Measurements from ENCODE around the gene CREB5. TPM values are rescaled to one million over a fixed set of nuclear protein-coding genes. Genes with fewer than 3 reads are reported as not detected.

The CREB5 gene
- total RNA-seq, 1 donor from 2014 or later, result 52.2 TPM

DNA sequence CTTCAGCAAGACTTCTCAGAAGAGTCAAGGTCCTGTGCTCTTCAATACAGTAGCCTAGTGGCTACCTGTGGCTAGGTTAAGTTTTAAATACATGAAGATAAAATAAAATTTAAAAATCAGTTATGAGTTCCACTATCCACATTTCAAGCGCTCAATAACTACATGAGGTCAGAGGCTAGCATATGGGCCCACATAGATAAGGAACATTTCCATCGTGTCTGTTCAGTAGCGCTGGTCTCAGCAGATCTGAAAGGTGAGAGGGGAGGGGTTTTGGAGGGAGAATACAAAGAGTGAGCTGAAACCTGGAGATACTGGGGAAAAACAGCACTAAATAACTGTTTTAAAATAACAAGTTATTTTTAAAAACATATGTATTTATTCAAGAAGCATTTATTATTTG lies 326.8 kb downstream of the CREB5 start:
- peaks cover 0 to 3% (median 0%) of the 10 kb centered on the region in 3 donors for H3K4me1 ChIP-seq (ENCODE audit: control insufficient read depth in 3 of 3, insufficient read depth in 3 of 3, low read length in 3 of 3)
- no peak overlapping the region for H3K4me3 ChIP-seq (ENCODE audit: low read length in 3 of 3)
- no peaks in the 10 kb centered on the region for H3K9me3 ChIP-seq (ENCODE audit: control insufficient read depth in 3 of 3, low read length in 3 of 3)
- no peaks in the 10 kb centered on the region for H3K36me3 ChIP-seq (ENCODE audit: control insufficient read depth in 3 of 3, insufficient read depth in 3 of 3, low read length in 3 of 3)
- H3K27me3 ChIP-seq (ENCODE audit: control insufficient read depth in 3 of 3, insufficient read depth in 3 of 3, low read length in 3 of 3), result no peaks in the 10 kb centered on the region
- H3K27ac ChIP-seq (ENCODE audit: low read depth, low read length), result no peak overlapping the region
- no peak overlapping the region for H3K9ac ChIP-seq (ENCODE audit: low read depth in 1 of 3, low read length in 3 of 3)

DNA sequence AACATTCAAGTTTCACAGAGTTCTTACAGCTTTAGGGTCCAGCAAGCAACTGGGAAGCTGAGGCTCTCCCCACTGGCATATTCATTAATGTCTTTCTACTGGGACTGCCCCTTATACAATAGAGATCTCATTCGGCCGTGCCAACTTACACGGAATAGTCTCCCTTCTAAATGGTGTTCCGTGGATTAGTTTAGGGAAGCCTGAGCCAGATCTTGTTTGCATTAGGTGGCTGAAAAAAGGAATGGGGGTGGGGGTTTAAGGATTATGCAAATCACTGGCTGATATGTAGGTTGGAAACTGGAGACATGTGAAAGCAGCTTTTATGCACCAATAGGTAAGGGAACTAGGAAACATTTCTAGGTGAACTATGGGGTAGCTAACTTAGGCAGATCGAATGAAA lies 327.5 kb downstream of the CREB5 start:
- H3K9ac ChIP-seq (ENCODE audit: low read depth in 1 of 3, low read length in 3 of 3), result no peak overlapping the region
- H3K9me3 ChIP-seq (ENCODE audit: control insufficient read depth in 3 of 3, low read length in 3 of 3), result no peaks in the 10 kb centered on the region
- H3K4me3 ChIP-seq (ENCODE audit: low read length in 3 of 3), result no peak overlapping the region
- H3K36me3 ChIP-seq (ENCODE audit: control insufficient read depth in 3 of 3, insufficient read depth in 3 of 3, low read length in 3 of 3), result no peaks in the 10 kb centered on the region
- H3K27me3 ChIP-seq (ENCODE audit: control insufficient read depth in 3 of 3, insufficient read depth in 3 of 3, low read length in 3 of 3), result no peaks in the 10 kb centered on the region
- peaks cover 1 to 5% (median 1%) of the 10 kb centered on the region in 3 donors for H3K4me1 ChIP-seq (ENCODE audit: control insufficient read depth in 3 of 3, insufficient read depth in 3 of 3, low read length in 3 of 3)
- no peak overlapping the region for H3K27ac ChIP-seq (ENCODE audit: low read depth, low read length)

- H3K27ac ChIP-seq (ENCODE audit: low read depth, low read length), result peak overlapping the region; percentile 75
- no peaks in the 10 kb centered on the region for H3K27me3 ChIP-seq (ENCODE audit: control insufficient read depth in 3 of 3, insufficient read depth in 3 of 3, low read length in 3 of 3)
- H3K9me3 ChIP-seq (ENCODE audit: control insufficient read depth in 3 of 3, low read length in 3 of 3), result no peaks in the 10 kb centered on the region
- peak overlapping the region in 2 of 3 donors; percentile 11 to 47 for H3K4me3 ChIP-seq (ENCODE audit: low read length in 3 of 3)
- peaks cover 28 to 35% (median 33%) of the 10 kb centered on the region in 3 donors for H3K4me1 ChIP-seq (ENCODE audit: control insufficient read depth in 3 of 3, insufficient read depth in 3 of 3, low read length in 3 of 3)
- peak overlapping the region in 2 of 3 donors; percentile 14 to 70 for H3K9ac ChIP-seq (ENCODE audit: low read depth in 1 of 3, low read length in 3 of 3)
- H3K36me3 ChIP-seq (ENCODE audit: control insufficient read depth in 3 of 3, insufficient read depth in 3 of 3, low read length in 3 of 3), result no peaks in the 10 kb centered on the region
Observed at GRCh38 chr7:28744951-28745350, 332.6 kb downstream of the CREB5 start.

- Histone ChIP-seq H3K9me3 (ENCODE audit: control insufficient read depth in 3 of 3, low read length in 3 of 3) (no peaks in the 10 kb centered on the region), H3K4me3 (ENCODE audit: low read length in 3 of 3) (peak overlapping the region; percentile 16 to 57 (median 17)), H3K27me3 (ENCODE audit: control insufficient read depth in 3 of 3, insufficient read depth in 3 of 3, low read length in 3 of 3) (no peaks in the 10 kb centered on the region), H3K27ac (ENCODE audit: low read depth, low read length) (peak overlapping the region; percentile 75), H3K4me1 (ENCODE audit: control insufficient read depth in 3 of 3, insufficient read depth in 3 of 3, low read length in 3 of 3) (peaks cover 28 to 35% (median 33%) of the 10 kb centered on the region in 3 donors), H3K9ac (ENCODE audit: low read depth in 1 of 3, low read length in 3 of 3) (peak overlapping the region; percentile 34 to 73 (median 70)), H3K36me3 (ENCODE audit: control insufficient read depth in 3 of 3, insufficient read depth in 3 of 3, low read length in 3 of 3) (no peaks in the 10 kb centered on the region)
Observed at GRCh38 chr7:28745351-28745750, 333.0 kb downstream of the CREB5 start.

DNA sequence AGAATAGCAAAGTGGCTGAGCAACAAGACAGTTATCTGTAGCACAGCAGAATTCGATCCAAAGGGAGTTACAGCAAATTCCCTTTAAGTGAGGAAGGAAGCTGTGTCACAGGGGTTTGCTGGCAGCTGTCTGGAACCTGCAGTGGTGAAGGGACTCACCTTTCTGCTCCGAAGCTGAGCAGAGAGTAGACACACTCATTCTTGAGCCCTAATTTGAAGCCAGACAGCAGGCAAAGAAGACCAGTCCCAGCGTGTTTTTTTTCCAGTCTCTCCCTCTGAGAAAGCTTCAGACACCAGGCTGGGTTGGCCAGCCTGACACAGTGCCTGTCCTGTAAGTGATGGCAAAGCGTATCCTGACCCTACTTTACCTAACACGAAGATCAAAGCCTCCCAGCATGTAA lies 335.1 kb downstream of the CREB5 start:
- H3K4me1 ChIP-seq (ENCODE audit: control insufficient read depth in 3 of 3, insufficient read depth in 3 of 3, low read length in 3 of 3), result peaks cover 28 to 35% (median 33%) of the 10 kb centered on the region in 3 donors
- H3K27ac ChIP-seq (ENCODE audit: low read depth, low read length), result no peak overlapping the region
- no peaks in the 10 kb centered on the region for H3K9me3 ChIP-seq (ENCODE audit: control insufficient read depth in 3 of 3, low read length in 3 of 3)
- H3K4me3 ChIP-seq (ENCODE audit: low read length in 3 of 3), result no peak overlapping the region
- H3K36me3 ChIP-seq (ENCODE audit: control insufficient read depth in 3 of 3, insufficient read depth in 3 of 3, low read length in 3 of 3), result no peaks in the 10 kb centered on the region
- H3K9ac ChIP-seq (ENCODE audit: low read depth in 1 of 3, low read length in 3 of 3), result no peak overlapping the region
- H3K27me3 ChIP-seq (ENCODE audit: control insufficient read depth in 3 of 3, insufficient read depth in 3 of 3, low read length in 3 of 3), result no peaks in the 10 kb centered on the region

DNA sequence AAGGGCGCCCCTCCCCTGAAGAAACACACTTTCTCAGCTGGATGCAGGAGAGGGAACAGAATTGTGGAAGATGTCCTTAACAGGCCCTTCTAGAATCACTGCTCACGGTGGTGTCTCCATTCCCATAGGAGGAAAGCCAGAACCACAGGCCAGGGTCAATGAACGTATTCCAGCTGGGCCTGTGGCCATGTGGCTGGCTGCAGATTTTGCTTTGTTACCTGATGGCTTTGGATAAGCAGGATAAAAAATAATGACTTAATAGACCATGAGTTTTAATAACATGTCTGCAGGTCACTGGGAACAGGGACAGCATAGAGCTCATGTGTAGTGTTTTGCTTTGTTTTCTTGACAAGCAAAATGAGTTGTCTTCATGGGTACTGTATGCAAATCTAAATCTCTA lies 335.5 kb downstream of the CREB5 start:
- H3K9me3 ChIP-seq (ENCODE audit: control insufficient read depth in 3 of 3, low read length in 3 of 3), result no peaks in the 10 kb centered on the region
- H3K27ac ChIP-seq (ENCODE audit: low read depth, low read length), result no peak overlapping the region
- no peak overlapping the region for H3K9ac ChIP-seq (ENCODE audit: low read depth in 1 of 3, low read length in 3 of 3)
- no peaks in the 10 kb centered on the region for H3K27me3 ChIP-seq (ENCODE audit: control insufficient read depth in 3 of 3, insufficient read depth in 3 of 3, low read length in 3 of 3)
- H3K4me3 ChIP-seq (ENCODE audit: low read length in 3 of 3), result no peak overlapping the region
- peaks cover 28 to 35% (median 33%) of the 10 kb centered on the region in 3 donors for H3K4me1 ChIP-seq (ENCODE audit: control insufficient read depth in 3 of 3, insufficient read depth in 3 of 3, low read length in 3 of 3)
- H3K36me3 ChIP-seq (ENCODE audit: control insufficient read depth in 3 of 3, insufficient read depth in 3 of 3, low read length in 3 of 3), result no peaks in the 10 kb centered on the region

DNA sequence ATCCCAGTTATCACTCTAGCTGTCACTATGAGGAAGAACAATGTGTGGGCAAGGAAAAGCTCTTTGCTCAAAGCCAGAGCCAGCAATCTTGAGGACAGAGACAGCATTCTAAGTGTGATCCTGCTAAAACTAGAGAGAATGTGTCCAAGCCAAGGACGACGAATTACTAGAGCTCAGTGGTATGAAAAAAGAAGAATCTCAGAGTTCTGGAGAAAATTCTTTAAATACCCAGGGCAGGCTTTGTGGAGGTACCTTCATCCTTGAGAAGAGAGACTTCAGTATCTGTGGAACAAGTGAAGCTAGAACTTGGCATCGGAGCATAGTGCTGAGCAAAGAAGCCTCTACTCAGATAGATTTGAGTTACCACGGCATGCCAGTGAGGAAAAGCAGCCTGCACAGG lies 336.0 kb downstream of the CREB5 start:
- Histone ChIP-seq H3K4me1 (ENCODE audit: control insufficient read depth in 3 of 3, insufficient read depth in 3 of 3, low read length in 3 of 3) (peaks cover 28 to 35% (median 33%) of the 10 kb centered on the region in 3 donors), H3K4me3 (ENCODE audit: low read length in 3 of 3) (no peak overlapping the region), H3K36me3 (ENCODE audit: control insufficient read depth in 3 of 3, insufficient read depth in 3 of 3, low read length in 3 of 3) (no peaks in the 10 kb centered on the region), H3K9ac (ENCODE audit: low read depth in 1 of 3, low read length in 3 of 3) (no peak overlapping the region), H3K27ac (ENCODE audit: low read depth, low read length) (no peak overlapping the region), H3K27me3 (ENCODE audit: control insufficient read depth in 3 of 3, insufficient read depth in 3 of 3, low read length in 3 of 3) (no peaks in the 10 kb centered on the region), H3K9me3 (ENCODE audit: control insufficient read depth in 3 of 3, low read length in 3 of 3) (no peaks in the 10 kb centered on the region)

DNA sequence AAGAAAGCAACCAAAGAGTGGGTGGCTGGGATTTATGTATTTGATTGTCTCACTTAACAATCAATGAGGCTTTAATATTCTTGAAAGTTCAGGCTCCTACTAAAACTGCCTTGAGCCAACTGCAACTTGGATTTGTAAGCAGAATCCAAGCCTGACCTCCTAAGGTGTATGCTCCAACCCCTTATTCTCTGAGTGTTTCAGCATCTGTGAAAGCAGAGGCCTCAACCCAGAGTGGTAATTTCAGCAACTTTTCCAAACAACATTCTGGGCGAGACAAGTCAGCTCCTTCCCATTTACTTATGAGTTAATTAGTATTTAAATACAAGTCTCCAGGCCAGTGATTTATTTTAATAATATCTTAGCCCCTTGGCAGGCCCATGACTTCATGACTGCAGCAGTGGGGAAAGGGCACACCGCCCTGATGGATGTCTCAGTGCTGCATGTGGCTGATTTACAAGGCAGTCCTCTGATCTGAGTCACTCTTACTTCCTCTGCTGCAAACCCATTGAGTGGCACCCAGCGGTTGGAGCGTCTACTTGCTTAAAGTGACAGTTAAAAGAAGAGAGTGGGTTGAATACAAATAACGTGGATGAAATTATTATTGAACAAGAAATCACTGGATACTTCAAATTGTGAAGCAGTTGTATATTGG lies 336.7 kb downstream of the CREB5 start:
- Histone ChIP-seq H3K4me1 (ENCODE audit: control insufficient read depth in 3 of 3, insufficient read depth in 3 of 3, low read length in 3 of 3) (peaks cover 28 to 35% (median 33%) of the 10 kb centered on the region in 3 donors), H3K36me3 (ENCODE audit: control insufficient read depth in 3 of 3, insufficient read depth in 3 of 3, low read length in 3 of 3) (no peaks in the 10 kb centered on the region), H3K9me3 (ENCODE audit: control insufficient read depth in 3 of 3, low read length in 3 of 3) (no peaks in the 10 kb centered on the region), H3K4me3 (ENCODE audit: low read length in 3 of 3) (no peak overlapping the region), H3K27me3 (ENCODE audit: control insufficient read depth in 3 of 3, insufficient read depth in 3 of 3, low read length in 3 of 3) (no peaks in the 10 kb centered on the region), H3K27ac (ENCODE audit: low read depth, low read length) (no peak overlapping the region), H3K9ac (ENCODE audit: low read depth in 1 of 3, low read length in 3 of 3) (no peak overlapping the region)

DNA sequence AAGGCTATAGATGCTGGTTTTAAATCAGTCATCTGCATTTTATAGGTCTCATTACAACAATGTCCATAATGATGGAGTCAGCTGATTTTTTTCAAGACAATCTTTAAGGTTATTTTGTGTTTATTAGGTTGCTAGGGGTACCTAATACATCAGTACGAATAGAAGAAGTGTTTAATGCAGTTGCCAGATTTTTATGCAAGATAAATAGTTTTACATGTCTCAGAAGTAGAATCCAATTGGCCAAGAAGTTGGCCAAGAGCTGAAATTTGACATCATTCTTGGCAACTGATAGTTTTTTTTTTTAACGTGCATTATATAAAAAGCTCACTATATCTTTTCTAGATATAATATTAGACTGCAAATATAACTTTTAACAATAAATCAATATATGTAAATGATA lies 337.3 kb downstream of the CREB5 start:
- no peak overlapping the region for H3K27ac ChIP-seq (ENCODE audit: low read depth, low read length)
- H3K9ac ChIP-seq (ENCODE audit: low read depth in 1 of 3, low read length in 3 of 3), result no peak overlapping the region
- H3K4me1 ChIP-seq (ENCODE audit: control insufficient read depth in 3 of 3, insufficient read depth in 3 of 3, low read length in 3 of 3), result peaks cover 28 to 34% (median 33%) of the 10 kb centered on the region in 3 donors
- no peaks in the 10 kb centered on the region for H3K27me3 ChIP-seq (ENCODE audit: control insufficient read depth in 3 of 3, insufficient read depth in 3 of 3, low read length in 3 of 3)
- H3K9me3 ChIP-seq (ENCODE audit: control insufficient read depth in 3 of 3, low read length in 3 of 3), result no peaks in the 10 kb centered on the region
- no peaks in the 10 kb centered on the region for H3K36me3 ChIP-seq (ENCODE audit: control insufficient read depth in 3 of 3, insufficient read depth in 3 of 3, low read length in 3 of 3)
- H3K4me3 ChIP-seq (ENCODE audit: low read length in 3 of 3), result no peak overlapping the region

DNA sequence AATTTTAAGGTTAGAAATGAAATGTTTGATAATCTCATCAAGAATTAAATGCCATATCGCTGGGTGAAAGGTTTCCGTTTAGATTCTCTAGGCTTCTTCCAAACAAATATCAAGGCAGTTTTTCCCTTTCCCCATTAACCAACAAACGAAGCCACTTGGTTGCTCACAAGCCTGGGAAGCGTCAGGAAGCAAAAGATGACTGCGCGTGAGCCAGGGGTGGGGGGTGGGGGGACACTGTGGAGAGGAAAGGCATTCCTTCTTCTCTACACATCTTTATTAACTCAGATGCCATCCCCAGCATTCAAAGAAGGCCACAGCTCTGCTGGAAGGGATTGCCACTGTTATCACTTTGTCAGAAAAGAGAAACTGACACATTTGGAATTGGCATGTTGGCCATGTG lies 338.7 kb downstream of the CREB5 start:
- Histone ChIP-seq H3K4me3 (ENCODE audit: low read length in 3 of 3) (no peak overlapping the region), H3K4me1 (ENCODE audit: control insufficient read depth in 3 of 3, insufficient read depth in 3 of 3, low read length in 3 of 3) (peaks cover 16 to 21% (median 21%) of the 10 kb centered on the region in 3 donors), H3K9ac (ENCODE audit: low read depth in 1 of 3, low read length in 3 of 3) (no peak overlapping the region), H3K36me3 (ENCODE audit: control insufficient read depth in 3 of 3, insufficient read depth in 3 of 3, low read length in 3 of 3) (no peaks in the 10 kb centered on the region), H3K27ac (ENCODE audit: low read depth, low read length) (no peak overlapping the region), H3K9me3 (ENCODE audit: control insufficient read depth in 3 of 3, low read length in 3 of 3) (no peaks in the 10 kb centered on the region), H3K27me3 (ENCODE audit: control insufficient read depth in 3 of 3, insufficient read depth in 3 of 3, low read length in 3 of 3) (no peaks in the 10 kb centered on the region)
